ENCODE results near the gene UTP15. TPM values are rescaled to one million over a fixed set of nuclear protein-coding genes. Genes with fewer than 3 reads are reported as not detected.

UTP15 gene
- total and polyA plus RNA-seq, 2 experiments from 2014 or later: 16.5 to 59.0 TPM

DNA sequence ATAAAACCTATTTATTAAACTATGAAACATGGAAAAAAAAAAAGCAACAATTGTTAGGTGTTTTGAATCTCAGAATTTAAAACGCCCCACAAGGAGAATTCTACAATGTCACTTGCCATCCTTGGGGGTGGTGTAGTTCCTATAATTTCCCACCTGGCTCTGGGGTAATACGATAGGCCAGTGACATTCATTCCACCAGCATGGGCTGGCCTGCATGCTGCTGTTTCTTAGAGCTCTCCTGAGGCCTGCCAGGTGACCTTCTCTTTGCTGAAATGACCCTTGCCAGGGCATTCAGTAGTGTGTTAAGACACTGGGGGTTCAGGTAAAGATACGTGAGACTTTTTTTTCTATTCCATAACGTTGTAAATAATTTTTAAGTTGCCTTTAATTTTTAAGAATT, 50.4 kb downstream of the UTP15 start:
- no peak for TF ChIP-seq POLR2AphosphoS5 (IDR thresholded peaks at IDR 0.05; ENCODE audit: low read depth)
- TF ChIP-seq, protein P1, sequence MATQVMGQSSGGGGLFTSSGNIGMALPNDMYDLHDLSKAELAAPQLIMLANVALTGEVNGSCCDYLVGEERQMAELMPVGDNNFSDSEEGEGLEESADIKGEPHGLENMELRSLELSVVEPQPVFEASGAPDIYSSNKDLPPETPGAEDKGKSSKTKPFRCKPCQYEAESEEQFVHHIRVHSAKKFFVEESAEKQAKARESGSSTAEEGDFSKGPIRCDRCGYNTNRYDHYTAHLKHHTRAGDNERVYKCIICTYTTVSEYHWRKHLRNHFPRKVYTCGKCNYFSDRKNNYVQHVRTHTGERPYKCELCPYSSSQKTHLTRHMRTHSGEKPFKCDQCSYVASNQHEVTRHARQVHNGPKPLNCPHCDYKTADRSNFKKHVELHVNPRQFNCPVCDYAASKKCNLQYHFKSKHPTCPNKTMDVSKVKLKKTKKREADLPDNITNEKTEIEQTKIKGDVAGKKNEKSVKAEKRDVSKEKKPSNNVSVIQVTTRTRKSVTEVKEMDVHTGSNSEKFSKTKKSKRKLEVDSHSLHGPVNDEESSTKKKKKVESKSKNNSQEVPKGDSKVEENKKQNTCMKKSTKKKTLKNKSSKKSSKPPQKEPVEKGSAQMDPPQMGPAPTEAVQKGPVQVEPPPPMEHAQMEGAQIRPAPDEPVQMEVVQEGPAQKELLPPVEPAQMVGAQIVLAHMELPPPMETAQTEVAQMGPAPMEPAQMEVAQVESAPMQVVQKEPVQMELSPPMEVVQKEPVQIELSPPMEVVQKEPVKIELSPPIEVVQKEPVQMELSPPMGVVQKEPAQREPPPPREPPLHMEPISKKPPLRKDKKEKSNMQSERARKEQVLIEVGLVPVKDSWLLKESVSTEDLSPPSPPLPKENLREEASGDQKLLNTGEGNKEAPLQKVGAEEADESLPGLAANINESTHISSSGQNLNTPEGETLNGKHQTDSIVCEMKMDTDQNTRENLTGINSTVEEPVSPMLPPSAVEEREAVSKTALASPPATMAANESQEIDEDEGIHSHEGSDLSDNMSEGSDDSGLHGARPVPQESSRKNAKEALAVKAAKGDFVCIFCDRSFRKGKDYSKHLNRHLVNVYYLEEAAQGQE (IDR thresholded peaks at IDR 0.05; ENCODE audit: unreplicated experiment): no peak
- TF ChIP-seq, protein P2, sequence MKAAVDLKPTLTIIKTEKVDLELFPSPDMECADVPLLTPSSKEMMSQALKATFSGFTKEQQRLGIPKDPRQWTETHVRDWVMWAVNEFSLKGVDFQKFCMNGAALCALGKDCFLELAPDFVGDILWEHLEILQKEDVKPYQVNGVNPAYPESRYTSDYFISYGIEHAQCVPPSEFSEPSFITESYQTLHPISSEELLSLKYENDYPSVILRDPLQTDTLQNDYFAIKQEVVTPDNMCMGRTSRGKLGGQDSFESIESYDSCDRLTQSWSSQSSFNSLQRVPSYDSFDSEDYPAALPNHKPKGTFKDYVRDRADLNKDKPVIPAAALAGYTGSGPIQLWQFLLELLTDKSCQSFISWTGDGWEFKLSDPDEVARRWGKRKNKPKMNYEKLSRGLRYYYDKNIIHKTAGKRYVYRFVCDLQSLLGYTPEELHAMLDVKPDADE (IDR thresholded peaks at IDR 0.05): no peak
- TF ChIP-seq ZNF114 (CRISPR knock-in tag; IDR thresholded peaks at IDR 0.05): no peak
- TF ChIP-seq ZNF331 (CRISPR knock-in tag; IDR thresholded peaks at IDR 0.05; ENCODE audit: low read depth): no peak
- no peak for TF ChIP-seq EZH2 (IDR thresholded peaks at IDR 0.05; ENCODE audit: low read depth, unreplicated experiment)
- TF ChIP-seq CREB1 (CRISPR knock-in tag; IDR thresholded peaks at IDR 0.05; ENCODE audit: low read depth): no peak
- TF ChIP-seq, protein P3, sequence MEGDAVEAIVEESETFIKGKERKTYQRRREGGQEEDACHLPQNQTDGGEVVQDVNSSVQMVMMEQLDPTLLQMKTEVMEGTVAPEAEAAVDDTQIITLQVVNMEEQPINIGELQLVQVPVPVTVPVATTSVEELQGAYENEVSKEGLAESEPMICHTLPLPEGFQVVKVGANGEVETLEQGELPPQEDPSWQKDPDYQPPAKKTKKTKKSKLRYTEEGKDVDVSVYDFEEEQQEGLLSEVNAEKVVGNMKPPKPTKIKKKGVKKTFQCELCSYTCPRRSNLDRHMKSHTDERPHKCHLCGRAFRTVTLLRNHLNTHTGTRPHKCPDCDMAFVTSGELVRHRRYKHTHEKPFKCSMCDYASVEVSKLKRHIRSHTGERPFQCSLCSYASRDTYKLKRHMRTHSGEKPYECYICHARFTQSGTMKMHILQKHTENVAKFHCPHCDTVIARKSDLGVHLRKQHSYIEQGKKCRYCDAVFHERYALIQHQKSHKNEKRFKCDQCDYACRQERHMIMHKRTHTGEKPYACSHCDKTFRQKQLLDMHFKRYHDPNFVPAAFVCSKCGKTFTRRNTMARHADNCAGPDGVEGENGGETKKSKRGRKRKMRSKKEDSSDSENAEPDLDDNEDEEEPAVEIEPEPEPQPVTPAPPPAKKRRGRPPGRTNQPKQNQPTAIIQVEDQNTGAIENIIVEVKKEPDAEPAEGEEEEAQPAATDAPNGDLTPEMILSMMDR (conservative IDR thresholded peaks at IDR 0.05; ENCODE audit: low read depth in 2 of 2): no peak
- TF ChIP-seq EZH2phosphoT487 (IDR thresholded peaks at IDR 0.05; ENCODE audit: unreplicated experiment): no peak
- no peak for TF ChIP-seq NANOG (IDR thresholded peaks at IDR 0.05; ENCODE audit: borderline replicate concordance)
- TF ChIP-seq, protein P4, sequence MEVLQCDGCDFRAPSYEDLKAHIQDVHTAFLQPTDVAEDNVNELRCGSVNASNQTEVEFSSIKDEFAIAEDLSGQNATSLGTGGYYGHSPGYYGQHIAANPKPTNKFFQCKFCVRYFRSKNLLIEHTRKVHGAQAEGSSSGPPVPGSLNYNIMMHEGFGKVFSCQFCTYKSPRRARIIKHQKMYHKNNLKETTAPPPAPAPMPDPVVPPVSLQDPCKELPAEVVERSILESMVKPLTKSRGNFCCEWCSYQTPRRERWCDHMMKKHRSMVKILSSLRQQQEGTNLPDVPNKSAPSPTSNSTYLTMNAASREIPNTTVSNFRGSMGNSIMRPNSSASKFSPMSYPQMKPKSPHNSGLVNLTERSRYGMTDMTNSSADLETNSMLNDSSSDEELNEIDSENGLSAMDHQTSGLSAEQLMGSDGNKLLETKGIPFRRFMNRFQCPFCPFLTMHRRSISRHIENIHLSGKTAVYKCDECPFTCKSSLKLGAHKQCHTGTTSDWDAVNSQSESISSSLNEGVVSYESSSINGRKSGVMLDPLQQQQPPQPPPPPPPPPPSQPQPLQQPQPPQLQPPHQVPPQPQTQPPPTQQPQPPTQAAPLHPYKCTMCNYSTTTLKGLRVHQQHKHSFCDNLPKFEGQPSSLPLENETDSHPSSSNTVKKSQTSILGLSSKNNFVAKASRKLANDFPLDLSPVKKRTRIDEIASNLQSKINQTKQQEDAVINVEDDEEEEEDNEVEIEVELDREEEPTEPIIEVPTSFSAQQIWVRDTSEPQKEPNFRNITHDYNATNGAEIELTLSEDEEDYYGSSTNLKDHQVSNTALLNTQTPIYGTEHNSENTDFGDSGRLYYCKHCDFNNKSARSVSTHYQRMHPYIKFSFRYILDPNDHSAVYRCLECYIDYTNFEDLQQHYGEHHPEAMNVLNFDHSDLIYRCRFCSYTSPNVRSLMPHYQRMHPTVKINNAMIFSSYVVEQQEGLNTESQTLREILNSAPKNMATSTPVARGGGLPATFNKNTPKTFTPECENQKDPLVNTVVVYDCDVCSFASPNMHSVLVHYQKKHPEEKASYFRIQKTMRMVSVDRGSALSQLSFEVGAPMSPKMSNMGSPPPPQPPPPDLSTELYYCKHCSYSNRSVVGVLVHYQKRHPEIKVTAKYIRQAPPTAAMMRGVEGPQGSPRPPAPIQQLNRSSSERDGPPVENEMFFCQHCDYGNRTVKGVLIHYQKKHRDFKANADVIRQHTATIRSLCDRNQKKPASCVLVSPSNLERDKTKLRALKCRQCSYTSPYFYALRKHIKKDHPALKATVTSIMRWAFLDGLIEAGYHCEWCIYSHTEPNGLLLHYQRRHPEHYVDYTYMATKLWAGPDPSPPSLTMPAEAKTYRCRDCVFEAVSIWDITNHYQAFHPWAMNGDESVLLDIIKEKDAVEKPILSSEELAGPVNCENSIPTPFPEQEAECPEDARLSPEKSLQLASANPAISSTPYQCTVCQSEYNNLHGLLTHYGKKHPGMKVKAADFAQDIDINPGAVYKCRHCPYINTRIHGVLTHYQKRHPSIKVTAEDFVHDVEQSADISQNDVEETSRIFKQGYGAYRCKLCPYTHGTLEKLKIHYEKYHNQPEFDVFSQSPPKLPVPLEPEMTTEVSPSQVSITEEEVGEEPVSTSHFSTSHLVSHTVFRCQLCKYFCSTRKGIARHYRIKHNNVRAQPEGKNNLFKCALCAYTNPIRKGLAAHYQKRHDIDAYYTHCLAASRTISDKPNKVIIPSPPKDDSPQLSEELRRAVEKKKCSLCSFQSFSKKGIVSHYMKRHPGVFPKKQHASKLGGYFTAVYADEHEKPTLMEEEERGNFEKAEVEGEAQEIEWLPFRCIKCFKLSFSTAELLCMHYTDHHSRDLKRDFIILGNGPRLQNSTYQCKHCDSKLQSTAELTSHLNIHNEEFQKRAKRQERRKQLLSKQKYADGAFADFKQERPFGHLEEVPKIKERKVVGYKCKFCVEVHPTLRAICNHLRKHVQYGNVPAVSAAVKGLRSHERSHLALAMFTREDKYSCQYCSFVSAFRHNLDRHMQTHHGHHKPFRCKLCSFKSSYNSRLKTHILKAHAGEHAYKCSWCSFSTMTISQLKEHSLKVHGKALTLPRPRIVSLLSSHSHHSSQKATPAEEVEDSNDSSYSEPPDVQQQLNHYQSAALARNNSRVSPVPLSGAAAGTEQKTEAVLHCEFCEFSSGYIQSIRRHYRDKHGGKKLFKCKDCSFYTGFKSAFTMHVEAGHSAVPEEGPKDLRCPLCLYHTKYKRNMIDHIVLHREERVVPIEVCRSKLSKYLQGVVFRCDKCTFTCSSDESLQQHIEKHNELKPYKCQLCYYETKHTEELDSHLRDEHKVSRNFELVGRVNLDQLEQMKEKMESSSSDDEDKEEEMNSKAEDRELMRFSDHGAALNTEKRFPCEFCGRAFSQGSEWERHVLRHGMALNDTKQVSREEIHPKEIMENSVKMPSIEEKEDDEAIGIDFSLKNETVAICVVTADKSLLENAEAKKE (CRISPR knock-in tag; IDR thresholded peaks at IDR 0.05): no peak
- TF ChIP-seq STAT1 (IDR thresholded peaks at IDR 0.05; ENCODE audit: unreplicated experiment): no peak
- Histone ChIP-seq H2AFZ (no peak overlapping the region), H3K9me2 (ENCODE audit: insufficient read depth) (no peaks in the 10 kb centered on the region), H3K4me3 (no peak overlapping the region), H3K79me2 (replicated peaks; ENCODE audit: insufficient read depth) (no peaks in the 10 kb centered on the region), H3K27me3 (ENCODE audit: insufficient read depth) (no peaks in the 10 kb centered on the region), H3K4me1 (ENCODE audit: insufficient read depth) (no peaks in the 10 kb centered on the region), H3K36me3 (ENCODE audit: insufficient read depth) (no peaks in the 10 kb centered on the region), H3K4me2 (no peak overlapping the region), H4K20me1 (replicated peaks; ENCODE audit: insufficient read depth) (no peaks in the 10 kb centered on the region), H3K27ac (ENCODE audit: low read depth) (no peak overlapping the region), H3F3A (replicated peaks; ENCODE audit: low read depth) (no peaks in the 10 kb centered on the region)
- peaks cover 2% of the 10 kb centered on the region for H3K27me3 Mint-ChIP-seq (ENCODE audit: insufficient read depth, low read depth, poor library complexity)
- H3K4me3 Mint-ChIP-seq: no peak overlapping the region
- no peak overlapping the region for H3K27ac Mint-ChIP-seq
- DNase-seq (ENCODE audit: low spot score) (no peak), ATAC-seq (peak; percentile 62)
- H3K9me3 Mint-ChIP-seq: no peaks in the 10 kb centered on the region
- H3K36me3 Mint-ChIP-seq (ENCODE audit: low read depth): no peaks in the 10 kb centered on the region
- peaks cover 12% of the 10 kb centered on the region; the same call in 2 of the 3 replicates for H3K4me1 Mint-ChIP-seq

Data from GM23338 (cell line).